GM19328 (cell line): ENCODE results near the gene RSPH4A.
"Not testable (repeated sequence)": the region's sequence is repeated elsewhere in the genome, so short reads cannot be mapped to it uniquely, and the experiment has no call there.

ENCODE experiments used
- ATAC-seq: cut with Tn5 transposase; IDR thresholded peaks from one replicate; pipeline ENCODE4 v1.9.1; 2021; ENCODE audit warnings: mild to moderate bottlenecking, moderate library complexity; ENCODE audit not compliant: unreplicated experiment

RSPH4A gene

DNA sequence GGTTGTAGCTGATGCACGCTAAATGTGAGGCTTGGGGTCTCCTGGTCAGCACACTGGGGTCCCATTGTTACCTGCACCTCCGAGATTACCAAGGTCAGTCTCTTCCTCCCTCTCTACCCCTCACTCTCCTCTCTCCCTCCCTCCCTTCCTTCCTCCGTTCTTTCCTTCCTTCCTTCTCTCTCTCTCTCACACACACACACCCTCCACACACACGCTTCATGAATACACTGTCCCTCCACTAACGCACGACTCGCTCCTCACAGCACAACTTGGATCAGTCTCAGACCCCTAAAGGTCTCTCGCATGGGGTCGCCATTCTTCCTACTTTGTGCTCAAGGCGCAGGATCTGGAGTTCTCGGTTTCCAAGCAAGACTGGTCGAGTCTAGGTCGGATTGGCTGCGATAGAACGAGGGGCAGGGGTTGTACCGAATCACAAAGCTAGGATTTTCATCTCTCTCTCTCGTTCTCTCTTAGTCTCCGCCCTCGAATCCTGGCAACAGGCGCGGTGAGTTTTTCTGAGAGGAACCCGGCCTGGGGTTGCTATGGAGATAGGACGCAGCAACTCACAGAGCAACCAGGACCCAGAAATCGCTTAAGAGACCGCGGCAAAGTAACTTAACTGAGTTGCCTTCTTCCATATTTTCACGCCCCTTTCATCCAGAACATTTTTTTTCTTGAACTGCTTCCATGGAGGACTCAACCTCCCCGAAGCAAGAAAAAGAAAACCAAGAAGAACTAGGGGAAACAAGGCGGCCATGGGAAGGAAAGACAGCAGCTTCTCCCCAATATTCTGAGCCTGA is at the start of gene RSPH4A:
TSS of gene RSPH4A (plus strand) at position 543 of the 800 bp plus-strand sequence. CDS start at position 688, 145 bp downstream.
- ATAC-seq: peak; percentile 99

DNA sequence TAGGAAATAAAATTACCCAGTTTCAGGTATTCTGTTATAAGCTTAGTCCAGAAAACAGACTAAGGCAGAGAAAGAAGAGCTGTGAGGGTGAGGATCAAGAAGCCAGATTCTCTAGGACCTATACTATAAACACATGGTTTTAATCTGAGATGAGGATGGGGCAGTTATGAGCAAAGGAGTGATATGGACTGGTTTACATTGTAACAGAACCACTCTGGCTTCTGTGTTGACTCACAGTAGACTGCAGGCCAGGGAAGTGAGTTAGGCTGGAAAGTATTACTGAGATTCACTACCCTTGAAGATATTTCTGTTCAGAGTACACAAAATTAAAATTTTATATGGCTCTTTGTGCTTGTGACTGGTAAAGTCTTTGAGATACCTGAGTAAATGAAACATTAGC is 48.2 kb upstream of the RSPH4A start:
- no peak for ATAC-seq

- no peak for ATAC-seq
These were observed 47.2 kb upstream of the RSPH4A start for GRCh38 chr6:116568821-116569755.

DNA sequence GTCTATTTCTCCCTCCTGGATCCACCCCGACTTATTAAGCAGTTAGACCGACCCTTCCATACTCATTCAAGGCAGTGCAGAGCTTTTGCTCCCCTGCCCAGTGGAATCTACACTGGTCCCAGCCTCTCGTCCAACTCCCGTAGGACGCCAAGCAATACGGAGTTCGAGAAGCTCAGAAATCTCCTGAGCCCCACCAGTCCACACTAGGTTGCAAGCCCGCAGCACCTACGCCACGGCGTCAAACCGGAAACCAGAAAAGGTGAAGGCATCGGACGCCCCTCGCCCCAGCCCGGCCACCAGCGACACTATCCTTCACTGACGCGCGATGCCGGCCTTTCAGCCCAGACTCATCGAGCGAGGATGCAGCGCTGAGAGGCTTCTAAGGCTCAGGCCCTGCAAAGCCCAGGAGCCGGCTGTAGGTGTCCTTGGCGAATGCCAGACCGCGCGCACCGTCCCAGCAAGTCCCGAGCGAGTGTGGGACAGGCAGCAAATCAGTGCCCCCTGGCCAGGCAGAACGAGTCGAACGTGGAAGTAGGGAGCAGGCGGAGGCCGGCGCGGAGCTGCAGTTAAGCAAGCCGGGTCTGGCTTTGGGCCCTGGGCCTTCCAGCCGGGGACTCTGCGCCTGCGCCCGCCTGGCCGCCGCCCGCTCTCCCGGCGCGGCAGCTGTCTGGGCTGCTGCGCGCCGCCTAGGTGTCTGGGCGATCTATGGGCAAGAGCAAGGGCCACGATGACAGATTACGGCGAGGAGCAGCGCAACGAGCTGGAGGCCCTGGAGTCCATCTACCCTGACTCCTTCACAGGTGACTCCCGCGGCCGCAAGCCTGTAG is 45.2 kb upstream of the RSPH4A start, which contains the start of gene RWDD1:
TSS of gene RWDD1 (plus strand) at position 649 of the 827 bp plus-strand sequence. CDS start at position 728, 79 bp downstream.
- ATAC-seq: peak; percentile 89

GRCh38 chr6:116571683-116572000 is 44.6 kb upstream of the RSPH4A start:
- ATAC-seq: no peak

DNA sequence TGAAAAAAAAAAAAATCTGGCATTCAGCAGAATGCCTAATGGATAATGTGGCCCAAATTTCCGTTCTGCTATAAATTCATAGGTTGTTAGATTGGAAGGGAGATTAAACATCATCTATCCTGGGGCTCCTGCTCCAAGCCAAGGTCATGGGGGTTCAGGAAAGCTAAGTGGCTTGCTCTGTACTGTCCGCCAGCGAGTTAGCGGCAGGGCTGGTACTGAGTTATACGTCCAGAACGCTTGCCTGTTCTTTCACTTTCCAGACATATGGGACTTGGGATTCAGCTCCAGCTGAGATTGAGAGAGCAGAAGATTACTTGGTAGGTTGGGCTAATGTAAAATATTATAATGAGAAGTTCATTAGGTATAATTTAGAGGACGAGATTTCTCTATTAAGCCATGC is 44.1 kb upstream of the RSPH4A start:
- ATAC-seq: no peak

DNA sequence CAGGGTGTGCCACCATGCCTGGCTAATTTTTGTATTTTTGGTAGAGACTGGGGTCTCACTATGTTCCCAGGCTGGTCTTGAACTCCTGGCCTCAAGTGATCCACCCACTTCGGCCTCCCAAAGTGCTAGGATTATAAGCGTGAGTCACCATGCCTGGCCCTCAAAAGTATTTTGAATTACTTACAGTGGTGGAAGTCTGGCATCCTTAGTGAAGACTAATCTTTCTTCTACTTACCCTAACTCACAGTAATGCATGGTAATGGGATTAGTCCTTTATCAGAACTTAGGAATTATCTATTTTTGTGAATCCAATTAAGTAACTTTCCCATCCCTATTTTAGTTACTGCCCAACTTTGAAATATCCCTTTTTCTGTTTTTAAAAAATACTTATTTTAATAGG is 41.1 kb upstream of the RSPH4A start:
- ATAC-seq: no peak

DNA sequence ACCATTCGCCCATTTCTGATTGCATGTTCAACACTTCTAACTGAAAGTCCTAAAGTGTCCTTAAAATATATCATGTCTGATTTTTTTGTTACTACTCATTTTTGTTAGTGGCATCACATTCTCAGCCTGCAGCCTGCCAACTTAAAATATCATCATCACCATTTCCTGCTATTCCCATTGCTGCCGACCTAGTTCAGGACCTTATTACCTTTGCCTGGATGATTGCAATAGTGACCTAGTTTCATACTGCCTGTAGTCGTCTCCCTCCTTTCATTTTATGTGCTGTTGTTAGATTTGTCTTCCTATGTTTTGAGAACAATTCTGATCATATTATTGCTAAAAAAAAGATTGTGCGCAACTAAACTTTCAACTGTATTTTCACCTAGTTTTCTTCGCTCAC is 38.8 kb upstream of the RSPH4A start:
- ATAC-seq: no peak

DNA sequence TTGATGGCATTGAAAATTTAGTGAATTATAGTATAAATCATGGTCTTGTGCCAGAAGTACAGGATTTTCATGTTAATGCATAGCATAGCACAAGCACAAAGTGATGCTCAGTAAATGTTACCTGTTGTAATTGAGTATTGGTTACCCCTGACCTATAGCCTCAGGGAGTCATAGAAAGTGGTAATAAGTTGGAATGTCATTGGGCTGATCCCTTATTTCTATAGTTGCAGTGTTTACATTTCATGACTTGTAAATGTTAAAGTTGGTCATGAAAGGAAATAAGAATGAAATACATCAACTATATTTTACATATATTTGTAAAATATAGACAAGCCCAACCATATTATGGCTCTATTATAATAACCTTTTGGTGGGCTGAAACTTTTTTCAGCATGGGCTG is 37.9 kb upstream of the RSPH4A start:
- ATAC-seq: no peak

GRCh38 chr6:116579143-116579542 is 37.1 kb upstream of the RSPH4A start:
- ATAC-seq: no peak

DNA sequence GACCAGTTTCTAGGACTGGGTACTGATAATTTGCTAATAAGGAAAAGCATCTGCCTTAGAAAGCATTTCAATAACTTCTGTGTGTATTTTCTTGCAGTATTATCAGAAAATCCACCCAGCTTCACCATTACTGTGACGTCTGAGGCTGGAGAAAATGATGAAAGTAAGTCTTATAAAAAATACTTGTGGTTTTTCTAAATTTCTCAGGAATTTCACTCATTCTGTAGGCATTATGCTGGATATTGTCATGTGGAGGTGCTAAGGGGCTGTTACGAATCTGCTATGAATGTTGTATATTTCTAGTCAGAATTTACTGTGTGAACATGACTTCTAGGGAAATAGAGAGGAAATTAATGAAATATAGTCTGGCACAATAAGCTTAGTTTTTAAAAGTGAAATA is 36.1 kb upstream of the RSPH4A start:
- ATAC-seq: no peak

DNA sequence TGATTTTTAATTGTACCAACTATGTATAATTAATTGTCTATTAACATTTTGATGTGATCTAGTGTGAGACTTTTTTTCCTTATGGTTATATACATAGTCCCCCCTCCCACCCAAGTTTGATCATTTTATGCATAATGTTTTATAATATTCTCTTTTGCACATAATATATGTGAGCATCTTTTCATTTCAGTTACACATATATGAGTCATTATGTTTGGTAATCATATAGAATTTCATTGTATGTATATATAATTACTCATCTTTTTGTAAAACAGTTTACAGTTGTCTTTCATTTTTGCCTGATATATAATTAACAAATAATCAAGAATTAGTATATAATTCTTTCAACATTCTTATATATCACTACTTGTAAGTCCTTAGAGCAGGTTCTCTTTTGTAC is 30.0 kb upstream of the RSPH4A start:
- ATAC-seq: no peak

GRCh38 chr6:116586738-116587137 is 29.5 kb upstream of the RSPH4A start:
- no peak for ATAC-seq

DNA sequence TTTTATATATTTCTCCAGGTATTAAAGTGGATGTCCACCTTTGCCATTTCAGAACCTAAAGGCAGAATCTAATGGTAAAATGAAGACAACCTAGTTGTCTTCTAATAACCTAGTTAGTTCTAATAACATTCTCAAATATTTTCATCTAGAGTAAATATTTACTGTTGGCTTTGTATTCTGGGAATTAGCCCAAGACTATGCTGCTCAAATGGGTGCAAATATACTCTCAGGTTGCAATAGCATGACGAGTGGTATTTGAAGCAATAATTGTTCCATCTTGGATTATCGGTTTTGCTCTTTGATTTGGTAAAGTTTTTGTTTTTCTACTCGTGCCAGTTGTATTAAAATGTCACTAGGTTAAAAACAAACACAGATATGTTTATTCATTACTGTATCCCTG is 21.0 kb upstream of the RSPH4A start:
- no peak for ATAC-seq

DNA sequence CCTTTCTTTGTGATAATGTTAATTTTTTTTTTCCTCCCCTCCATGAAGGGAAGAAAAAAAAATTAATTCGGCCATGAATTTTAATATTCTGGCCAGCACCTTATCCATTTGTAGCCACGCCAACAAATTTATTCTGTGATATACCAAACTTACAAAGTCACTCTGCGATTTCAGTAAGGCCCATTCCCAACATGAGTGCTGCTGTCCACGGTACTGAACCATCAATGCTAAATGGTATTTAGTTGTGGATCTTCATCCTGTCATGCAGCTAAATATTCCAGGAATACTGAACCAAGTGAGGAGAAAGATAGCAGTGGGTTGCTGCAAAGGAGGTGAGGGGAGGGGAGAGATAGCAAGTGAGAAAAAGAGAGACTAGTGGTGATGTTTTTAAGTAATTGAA is 19.5 kb upstream of the RSPH4A start:
- ATAC-seq: no peak

GRCh38 chr6:116603916-116604315 is 12.4 kb upstream of the RSPH4A start:
- ATAC-seq: not testable (repeated sequence)

GRCh38 chr6:116604868-116605267 is 11.4 kb upstream of the RSPH4A start:
- not testable (repeated sequence) for ATAC-seq

DNA sequence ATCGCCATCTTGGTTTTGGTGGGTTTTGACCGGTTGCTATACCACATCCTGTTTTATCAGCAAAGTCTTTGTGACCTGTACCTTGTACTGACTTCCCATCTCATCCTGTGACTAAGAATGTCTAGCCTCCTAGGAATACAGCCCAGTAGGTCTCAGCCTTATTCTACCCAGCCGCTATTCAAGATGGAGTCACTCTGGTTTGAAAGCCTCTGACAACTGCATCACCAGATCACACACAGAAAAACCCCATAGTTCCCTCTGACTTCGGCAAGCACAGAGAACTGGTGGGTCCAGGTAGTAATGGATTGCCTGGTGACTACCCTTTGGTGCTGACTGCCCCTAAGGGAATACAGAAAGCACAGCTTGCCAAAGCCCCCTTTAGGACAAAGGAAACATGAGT is 10.3 kb upstream of the RSPH4A start:
- ATAC-seq: no peak

- ATAC-seq: no peak
These were observed 5.2 kb upstream of the RSPH4A start for GRCh38 chr6:116611056-116611455.

GRCh38 chr6:116616737-116617053 is 416 bp downstream of the RSPH4A start:
- no peak for ATAC-seq
